Small intestine (tissue), 7 donors: ENCODE measurements around the gene DNAAF1. TPM values are rescaled to one million over a fixed set of nuclear protein-coding genes. Genes with fewer than 3 reads are reported as not detected.

Source experiments
- DNase-seq, 2 donors: peaks; one replicate each; pipeline versions ENCODE4 v3.0.0 to v3.0.0-alpha.2; 2013
- FAIRE-seq: peaks from 2 replicates; lab custom pipeline; 2012; peaks lifted over from hg19 to GRCh38; lab: Jason Lieb, UNC
- H3K27ac ChIP-seq, 3 donors: one replicate each; pipeline ENCODE4 v1.5.1; 2013; ENCODE audit warnings: low read length in 2 of 3, mild to moderate bottlenecking in 2 of 3, control low read depth in 1 of 3, inconsistent platforms in 1 of 3, low read depth in 1 of 3, moderate library complexity in 1 of 3
- H3K27me3 ChIP-seq, 3 donors: one replicate each; pipeline ENCODE4 v1.6.1; 2013; ENCODE audit warnings: low read length in 3 of 3, inconsistent platforms in 1 of 3; ENCODE audit not compliant: control insufficient read depth in 3 of 3, insufficient read depth in 3 of 3
- H3K36me3 ChIP-seq, 3 donors: one replicate each; pipeline ENCODE4 v1.6.1; 2013; ENCODE audit warnings: low read length in 3 of 3, inconsistent platforms in 1 of 3, low read depth in 1 of 3, mild to moderate bottlenecking in 1 of 3, moderate library complexity in 1 of 3; ENCODE audit not compliant: control insufficient read depth in 3 of 3, insufficient read depth in 2 of 3
- H3K4me1 ChIP-seq, 3 donors: one replicate each; pipeline ENCODE4 v1.6.1; 2013; ENCODE audit warnings: low read length in 2 of 3, inconsistent platforms in 1 of 3, low read depth in 1 of 3, mild to moderate bottlenecking in 1 of 3, moderate library complexity in 1 of 3; ENCODE audit not compliant: control insufficient read depth in 3 of 3, insufficient read depth in 2 of 3
- H3K4me3 ChIP-seq, 3 donors: one replicate each; pipeline ENCODE4 v1.5.1; 2013; ENCODE audit warnings: low read length in 3 of 3, control low read depth in 1 of 3, inconsistent platforms in 1 of 3, low read depth in 1 of 3, mild to moderate bottlenecking in 1 of 3, moderate library complexity in 1 of 3
- H3K9me3 ChIP-seq, 2 donors: one replicate each; pipeline ENCODE4 v1.6.1; 2013; ENCODE audit warnings: low read depth in 1 of 2, low read length in 1 of 2; ENCODE audit not compliant: control insufficient read depth in 2 of 2, insufficient read depth in 1 of 2
- WGBS, 3 donors: extraction: QIAGEN DNeasy Blood & Tissue Kit; methylation state at CpG; one replicate each; pipeline ENCODE4 v1.1.7; 2013; 5-methylcytosine and 5-hydroxymethylcytosine counted together
- polyA plus RNA-seq, 4 donors: library from polyadenylated mRNA; stranded (reverse) in 3 of 4; unstranded in 1 of 4; fragments of 200-250 nt in 3 of 4; fragments of 120-200 nt in 1 of 4; gene quantifications; one replicate each; pipeline versions ENCODE4 v1.2.1 to v1.2.3, GENCODE V29; 2013
- donor health status: healthy with polysubstance abuse.
- donor health status: control.
- donor health status: control.
- donor health status: Bipolar disorder and iron deficiency.
- donor health status: healthy.

Gene DNAAF1
- polyA plus RNA-seq, 4 donors: 0.24 to 2.0 (median 0.72) TPM; not detected in 1

DNA sequence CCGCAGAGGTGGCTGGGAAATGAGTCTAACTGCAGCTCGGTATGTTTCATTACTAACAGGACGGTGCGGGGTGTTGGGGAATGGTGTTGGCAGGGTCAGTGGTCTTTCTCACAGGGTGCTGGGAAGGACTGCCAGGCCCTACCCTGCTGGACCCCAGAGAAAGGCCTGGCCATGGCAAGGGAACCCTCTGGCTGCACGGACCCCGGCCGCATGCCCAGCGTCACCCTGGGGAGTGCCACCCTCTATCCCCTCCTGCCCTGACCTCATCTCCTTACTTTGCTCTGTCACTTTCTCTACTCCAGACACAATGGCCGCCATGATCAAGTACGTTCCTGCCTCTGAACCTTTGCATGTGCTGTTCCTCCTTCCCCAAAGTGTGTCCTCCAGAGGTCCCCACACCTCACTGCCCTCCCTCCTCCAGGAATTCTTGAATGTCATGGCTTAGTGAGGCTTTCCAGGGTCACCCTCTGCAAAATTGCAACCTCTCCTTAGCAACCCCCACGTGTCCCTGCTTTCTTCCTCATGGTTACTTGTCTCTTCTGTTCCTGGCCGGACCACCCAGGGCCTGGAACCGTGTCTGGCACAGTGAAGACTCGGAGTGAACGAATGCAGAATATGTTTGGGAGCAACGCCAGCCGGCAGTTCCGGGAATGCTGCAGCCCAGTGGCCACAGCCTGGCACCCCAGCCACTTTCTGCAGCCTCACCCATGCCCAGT lies 61.0 kb downstream of the DNAAF1 start:
- Histone ChIP-seq H3K9me3 (no peaks in the 10 kb centered on the region), H3K4me1 (no peaks in the 10 kb centered on the region), H3K36me3 (no peaks in the 10 kb centered on the region), H3K27ac (no peak overlapping the region), H3K27me3 (no peaks in the 10 kb centered on the region), H3K4me3 (no peak overlapping the region)
- WGBS, 3 donors: 86 to 90% (median 87%) methylated on average over 14 to 18 of the region's 18 CpGs
- DNase-seq: no peak
- FAIRE-seq: no peak

DNA sequence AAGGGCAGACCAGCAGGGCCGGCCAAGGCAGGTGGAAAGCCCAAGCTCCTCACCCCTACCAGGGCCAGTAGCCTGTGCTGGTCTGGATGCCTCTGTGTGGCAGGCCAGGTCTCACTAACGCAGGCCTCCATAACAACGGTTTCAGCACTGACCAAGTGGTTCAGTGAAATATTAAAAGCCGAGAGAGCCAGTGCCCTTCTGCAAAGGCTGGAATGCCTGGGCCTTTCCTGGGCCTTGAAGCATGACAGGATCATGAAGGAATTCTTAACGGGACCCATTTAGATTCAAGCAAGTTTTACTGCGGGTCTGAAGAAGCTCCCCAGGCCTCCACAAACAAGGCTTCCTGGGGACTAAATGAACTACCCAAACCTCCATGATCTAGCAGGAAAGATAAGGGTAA lies 62.1 kb downstream of the DNAAF1 start:
- Histone ChIP-seq H3K27ac (no peak overlapping the region), H3K4me1 (no peaks in the 10 kb centered on the region), H3K9me3 (no peaks in the 10 kb centered on the region), H3K36me3 (no peaks in the 10 kb centered on the region), H3K4me3 (no peak overlapping the region), H3K27me3 (no peaks in the 10 kb centered on the region)
- 70 to 80% (median 73%) methylated on average over 6 of the region's 6 CpGs for WGBS, 3 donors
- FAIRE-seq (no peak), DNase-seq (no peak)

- no peak for DNase-seq
Measured at GRCh38 chr16:84207879-84208278, 62.8 kb downstream of the DNAAF1 start.

GRCh38 chr16:84209989-84210388 lies 64.9 kb downstream of the DNAAF1 start:
- Histone ChIP-seq H3K4me3 (no peak overlapping the region), H3K36me3 (no peaks in the 10 kb centered on the region), H3K27me3 (no peaks in the 10 kb centered on the region), H3K4me1 (no peaks in the 10 kb centered on the region), H3K27ac (no peak overlapping the region), H3K9me3 (no peaks in the 10 kb centered on the region)
- WGBS, 3 donors: 77 to 86% (median 83%) methylated on average over 2 of the region's 2 CpGs
- DNase-seq: no peak
- FAIRE-seq: no peak

More at GRCh38 chr16:84207879-84208278, 62.8 kb downstream of the DNAAF1 start:
- FAIRE-seq: no peak
- no peaks in the 10 kb centered on the region for H3K27me3 ChIP-seq
- no peak overlapping the region for H3K27ac ChIP-seq
- no peaks in the 10 kb centered on the region for H3K4me1 ChIP-seq
- no peak overlapping the region for H3K4me3 ChIP-seq
- WGBS, 3 donors: 74 to 79% (median 78%) methylated on average over 8 of the region's 8 CpGs
- H3K9me3 ChIP-seq: no peaks in the 10 kb centered on the region
- H3K36me3 ChIP-seq: no peaks in the 10 kb centered on the region

GRCh38 chr16:84212154-84212553 lies 67.0 kb downstream of the DNAAF1 start:
- H3K27ac ChIP-seq: no peak overlapping the region
- H3K4me3 ChIP-seq: no peak overlapping the region
- WGBS, 3 donors: 43 to 60% (median 46%) methylated on average over 4 of the region's 4 CpGs
- no peaks in the 10 kb centered on the region for H3K9me3 ChIP-seq
- no peaks in the 10 kb centered on the region for H3K27me3 ChIP-seq
- no peaks in the 10 kb centered on the region for H3K36me3 ChIP-seq
- FAIRE-seq (no peak), DNase-seq (no peak)
- H3K4me1 ChIP-seq: no peaks in the 10 kb centered on the region

DNA sequence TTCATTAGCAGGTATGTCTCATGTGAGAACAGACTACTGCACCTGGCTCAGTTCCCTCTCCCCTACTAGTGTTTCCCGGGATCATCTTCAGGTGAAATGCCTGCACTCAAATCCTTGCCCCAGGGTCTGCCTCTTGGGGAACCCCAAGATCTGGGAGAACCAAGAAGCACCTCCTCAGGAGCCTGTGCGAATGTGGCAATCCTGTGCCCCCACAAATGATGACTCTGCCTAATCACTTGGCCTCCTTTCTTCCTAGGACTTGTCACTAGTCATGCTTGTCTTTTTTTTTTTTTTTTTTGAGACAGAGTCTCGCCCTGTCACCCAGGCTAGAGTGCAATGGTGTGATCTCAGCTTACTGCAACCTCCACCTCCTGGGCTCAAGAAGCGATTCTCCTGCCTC lies 67.5 kb downstream of the DNAAF1 start:
- Histone ChIP-seq H3K4me1 (no peaks in the 10 kb centered on the region), H3K36me3 (no peaks in the 10 kb centered on the region), H3K9me3 (no peaks in the 10 kb centered on the region), H3K27ac (no peak overlapping the region), H3K27me3 (no peaks in the 10 kb centered on the region), H3K4me3 (no peak overlapping the region)
- no peak for FAIRE-seq
- WGBS, 3 donors: 78 to 88% (median 81%) methylated on average over 4 of the region's 4 CpGs
- DNase-seq: no peak

DNA sequence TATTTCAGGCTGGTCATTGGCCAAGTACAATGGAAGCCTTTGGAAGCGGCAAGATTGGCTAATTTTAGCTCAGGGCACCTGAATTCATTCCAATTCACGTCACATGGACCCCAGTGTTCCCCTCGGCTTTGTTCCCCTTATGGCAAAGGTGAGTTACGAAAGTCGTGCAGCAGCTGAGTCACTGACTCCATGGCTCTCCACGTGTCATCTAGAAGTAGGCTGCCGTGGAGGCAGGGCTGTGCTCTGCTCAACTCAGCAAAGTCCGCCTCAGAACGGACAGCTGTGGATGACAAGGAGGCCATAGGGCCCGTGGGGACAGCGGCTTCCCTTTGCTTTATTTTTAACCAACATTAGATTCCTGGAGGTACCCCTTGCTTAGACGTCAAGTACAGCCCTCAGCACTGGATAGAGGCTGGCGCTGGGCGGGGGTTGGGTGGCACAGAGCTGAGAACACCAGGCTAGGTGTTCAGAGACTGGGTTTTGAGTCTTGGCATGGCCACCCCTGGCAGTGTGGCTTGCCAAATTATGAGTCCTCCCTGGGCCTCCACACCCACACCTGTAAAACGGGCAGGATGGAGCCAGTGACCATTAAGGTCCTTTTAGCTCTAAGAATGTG lies 69.5 kb downstream of the DNAAF1 start:
- Histone ChIP-seq H3K4me3 (no peak overlapping the region), H3K36me3 (no peaks in the 10 kb centered on the region), H3K27ac (no peak overlapping the region), H3K4me1 (no peaks in the 10 kb centered on the region), H3K9me3 (no peaks in the 10 kb centered on the region), H3K27me3 (no peaks in the 10 kb centered on the region)
- 82 to 86% (median 85%) methylated on average over 15 of the region's 15 CpGs for WGBS, 3 donors
- no peak for DNase-seq
- no peak for FAIRE-seq

DNA sequence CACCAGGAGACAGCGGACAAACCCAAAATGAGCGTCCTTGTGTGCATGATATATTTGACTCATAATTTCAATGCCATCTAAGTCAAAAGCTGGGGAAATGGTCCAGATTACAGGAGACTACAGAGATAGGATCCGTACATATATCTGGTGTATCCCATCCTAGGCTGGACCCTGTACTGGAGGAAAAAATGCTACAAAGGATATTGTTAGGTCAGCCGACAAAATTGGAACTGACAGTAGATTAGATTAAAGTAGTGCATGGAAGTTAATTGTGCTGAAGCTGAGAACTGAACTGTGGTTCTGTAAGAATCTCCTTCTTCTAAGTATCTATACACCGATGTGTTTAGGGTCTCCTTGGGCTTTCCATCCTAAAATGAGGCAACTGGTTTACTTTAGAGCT lies 70.4 kb downstream of the DNAAF1 start:
- Histone ChIP-seq H3K4me1 (no peaks in the 10 kb centered on the region), H3K36me3 (no peaks in the 10 kb centered on the region), H3K27me3 (no peaks in the 10 kb centered on the region), H3K4me3 (no peak overlapping the region), H3K27ac (no peak overlapping the region), H3K9me3 (no peaks in the 10 kb centered on the region)
- DNase-seq: no peak
- no peak for FAIRE-seq
- 82 to 86% (median 85%) methylated on average over 5 of the region's 5 CpGs for WGBS, 3 donors
